IPS-20b (cell line): Measurements from ENCODE around the gene CACNB4.
"Not testable (repeated sequence)": the region's sequence is repeated elsewhere in the genome, so short reads cannot be mapped to it uniquely, and the experiment has no call there.

Experiments
- H3K27ac ChIP-seq: one replicate; pipeline ENCODE4 v1.5.1; 2013; ENCODE audit warnings: low read length
- H3K27me3 ChIP-seq: 2 replicates; pipeline ENCODE4 v1.6.1; 2013; ENCODE audit warnings: mild to moderate bottlenecking, low read length, inconsistent platforms; ENCODE audit not compliant: insufficient read depth
- H3K36me3 ChIP-seq: 2 replicates; pipeline ENCODE4 v1.6.1; 2013; ENCODE audit warnings: low read depth, mild to moderate bottlenecking, inconsistent platforms, low read length, moderate library complexity; ENCODE audit not compliant: insufficient read depth
- H3K4me1 ChIP-seq: 2 replicates; pipeline ENCODE4 v1.6.1; 2013; ENCODE audit warnings: mild to moderate bottlenecking, control low read depth, inconsistent platforms, low read length, moderate library complexity; ENCODE audit not compliant: insufficient read depth
- H3K4me3 ChIP-seq: 2 replicates; pipeline ENCODE4 v1.5.1; 2013; ENCODE audit warnings: mild to moderate bottlenecking, low read length, inconsistent platforms
- H3K9ac ChIP-seq: 2 replicates; pipeline ENCODE4 v1.6.1; 2013; ENCODE audit warnings: low read depth, mild to moderate bottlenecking, inconsistent platforms, low read length, moderate library complexity
- H3K9me3 ChIP-seq: 2 replicates; pipeline ENCODE4 v1.6.1; 2013; ENCODE audit warnings: mild to moderate bottlenecking, low read depth, low read length, inconsistent platforms; ENCODE audit not compliant: insufficient read depth

The CACNB4 gene

GRCh38 chr2:152098496-152099366 lies at the start of gene CACNB4:
CACNB4 (minus strand) TSS chr2:152099044.
- Histone ChIP-seq H3K27ac (no peak within 1 kb of the TSS), H3K9ac (peak within 1 kb of the TSS; percentile 81; the same call in 1 of the 2 replicates), H3K9me3 (no peaks in the 10 kb centered on the region), H3K4me3 (peak within 1 kb of the TSS; percentile 93), H3K27me3 (peaks cover 76% of the 10 kb centered on the region), H3K36me3 (no peaks in the 10 kb centered on the region), H3K4me1 (0 out of 2 replicates have a peak, but pooled peaks cover 6% of the 10 kb centered on the region)

GRCh38 chr2:152134488-152135280 lies 35.8 kb upstream of the CACNB4 start:
- no peak overlapping the region for H3K4me3 ChIP-seq
- no peaks in the 10 kb centered on the region for H3K36me3 ChIP-seq

GRCh38 chr2:152132306-152132705 lies 33.5 kb upstream of the CACNB4 start:
- H3K27ac ChIP-seq: no peak overlapping the region
- no peak overlapping the region for H3K9ac ChIP-seq
- no peaks in the 10 kb centered on the region for H3K9me3 ChIP-seq
- no peak overlapping the region for H3K4me3 ChIP-seq
- no peaks in the 10 kb centered on the region for H3K27me3 ChIP-seq
- H3K4me1 ChIP-seq: peaks cover 10% of the 10 kb centered on the region
- no peaks in the 10 kb centered on the region for H3K36me3 ChIP-seq

More at GRCh38 chr2:152134488-152135280, 35.8 kb upstream of the CACNB4 start:
- Histone ChIP-seq H3K27ac (no peak overlapping the region), H3K9ac (no peak overlapping the region), H3K27me3 (no peaks in the 10 kb centered on the region), H3K4me1 (peaks cover 10% of the 10 kb centered on the region), H3K9me3 (no peaks in the 10 kb centered on the region)

- Histone ChIP-seq H3K36me3 (no peaks in the 10 kb centered on the region), H3K4me1 (no peaks in the 10 kb centered on the region), H3K9me3 (no peaks in the 10 kb centered on the region), H3K4me3 (no peak overlapping the region), H3K27ac (no peak overlapping the region), H3K9ac (no peak overlapping the region), H3K27me3 (no peaks in the 10 kb centered on the region)
Observed at GRCh38 chr2:152127628-152128027, 28.8 kb upstream of the CACNB4 start.

- H3K9me3 ChIP-seq: no peaks in the 10 kb centered on the region
- no peaks in the 10 kb centered on the region for H3K27me3 ChIP-seq
- no peak overlapping the region for H3K9ac ChIP-seq
- no peak overlapping the region for H3K27ac ChIP-seq
- no peak overlapping the region for H3K4me3 ChIP-seq
- H3K4me1 ChIP-seq: no peaks in the 10 kb centered on the region
- H3K36me3 ChIP-seq: no peaks in the 10 kb centered on the region
Observed at GRCh38 chr2:152126664-152127063, 27.8 kb upstream of the CACNB4 start.

DNA sequence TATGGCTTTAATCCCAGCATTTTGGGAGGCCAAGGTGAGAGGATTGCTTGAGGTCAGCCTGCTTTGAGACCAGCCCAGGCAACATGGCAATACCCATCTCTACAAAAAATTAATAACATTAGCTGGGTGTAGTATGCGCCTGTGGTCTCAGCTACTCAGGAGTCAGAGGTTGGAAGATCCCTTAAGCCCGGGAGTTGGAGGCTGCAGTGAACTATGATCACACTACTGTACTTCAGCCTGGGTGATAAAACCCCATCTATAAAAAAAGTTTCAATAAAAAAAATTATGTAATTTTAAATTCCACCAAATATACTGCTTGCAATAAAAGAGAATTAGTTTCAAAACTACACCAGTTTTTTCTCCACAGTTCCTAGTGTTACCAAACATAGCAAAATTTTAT lies 23.3 kb upstream of the CACNB4 start:
- Histone ChIP-seq H3K27ac (no peak overlapping the region), H3K27me3 (no peaks in the 10 kb centered on the region), H3K4me3 (no peak overlapping the region), H3K4me1 (peaks cover 11% of the 10 kb centered on the region; the same call in 1 of the 2 replicates), H3K9me3 (no peaks in the 10 kb centered on the region), H3K36me3 (no peaks in the 10 kb centered on the region), H3K9ac (no peak overlapping the region)

GRCh38 chr2:152120430-152120829 lies 21.6 kb upstream of the CACNB4 start:
- Histone ChIP-seq H3K27me3 (no peaks in the 10 kb centered on the region), H3K4me1 (peaks cover 11% of the 10 kb centered on the region; the same call in 1 of the 2 replicates), H3K9me3 (no peaks in the 10 kb centered on the region), H3K36me3 (no peaks in the 10 kb centered on the region), H3K27ac (no peak overlapping the region), H3K4me3 (no peak overlapping the region), H3K9ac (no peak overlapping the region)

DNA sequence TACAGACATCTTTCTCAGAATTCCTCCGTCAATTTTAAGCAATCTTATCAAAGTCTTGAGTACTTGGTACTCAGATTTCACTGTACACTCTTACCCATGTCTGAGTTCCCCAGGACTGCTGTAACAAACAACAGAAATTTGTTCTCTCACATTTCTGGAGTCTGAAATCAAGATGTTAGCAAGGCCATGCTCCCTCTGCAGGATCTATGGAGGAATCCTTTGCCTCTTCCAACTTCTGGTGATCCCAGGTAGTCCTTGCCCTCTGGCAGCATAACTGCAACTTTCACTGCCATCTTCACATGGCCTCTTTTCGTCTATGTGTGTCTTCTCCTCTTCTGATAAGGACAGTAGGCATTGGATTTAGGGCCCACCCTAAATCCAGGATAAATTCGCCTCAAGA lies 17.1 kb upstream of the CACNB4 start:
- H3K4me1 ChIP-seq: peaks cover 11% of the 10 kb centered on the region; the same call in 1 of the 2 replicates
- no peak overlapping the region for H3K27ac ChIP-seq
- no peak overlapping the region for H3K4me3 ChIP-seq
- H3K27me3 ChIP-seq: no peaks in the 10 kb centered on the region
- H3K9me3 ChIP-seq: no peaks in the 10 kb centered on the region
- no peaks in the 10 kb centered on the region for H3K36me3 ChIP-seq
- H3K9ac ChIP-seq: no peak overlapping the region

- peaks cover 4% of the 10 kb centered on the region; the same call in 1 of the 2 replicates for H3K4me1 ChIP-seq
- no peaks in the 10 kb centered on the region for H3K9me3 ChIP-seq
- H3K4me3 ChIP-seq: no peak overlapping the region
- H3K27ac ChIP-seq: no peak overlapping the region
- H3K27me3 ChIP-seq: no peaks in the 10 kb centered on the region
- H3K36me3 ChIP-seq: no peaks in the 10 kb centered on the region
- H3K9ac ChIP-seq: no peak overlapping the region
Observed at GRCh38 chr2:152114366-152114765, 15.5 kb upstream of the CACNB4 start.

DNA sequence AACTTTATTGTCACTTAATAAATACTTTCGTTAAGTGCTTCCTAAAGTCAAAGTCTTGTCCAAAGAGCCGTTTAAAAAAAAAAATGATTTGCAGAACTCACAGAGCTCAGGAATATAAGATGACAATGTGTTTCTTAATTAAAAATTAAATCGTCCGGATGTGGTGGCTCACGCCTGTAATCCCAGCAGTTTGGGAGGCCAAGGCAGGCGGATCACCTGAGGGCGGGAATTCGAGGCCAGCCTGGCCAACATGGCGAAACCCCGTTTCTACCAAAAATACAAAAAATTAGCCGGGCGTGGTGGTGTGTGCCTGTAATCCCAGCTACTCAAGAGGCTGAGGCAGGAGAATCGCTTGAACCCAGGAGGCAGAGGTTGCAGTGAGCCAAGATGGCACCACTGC lies 8.3 kb upstream of the CACNB4 start:
- H3K9ac ChIP-seq, H3K4me3 ChIP-seq, H3K27ac ChIP-seq, H3K27me3 ChIP-seq, H3K9me3 ChIP-seq, H3K4me1 ChIP-seq, H3K36me3 ChIP-seq: not testable (repeated sequence)

DNA sequence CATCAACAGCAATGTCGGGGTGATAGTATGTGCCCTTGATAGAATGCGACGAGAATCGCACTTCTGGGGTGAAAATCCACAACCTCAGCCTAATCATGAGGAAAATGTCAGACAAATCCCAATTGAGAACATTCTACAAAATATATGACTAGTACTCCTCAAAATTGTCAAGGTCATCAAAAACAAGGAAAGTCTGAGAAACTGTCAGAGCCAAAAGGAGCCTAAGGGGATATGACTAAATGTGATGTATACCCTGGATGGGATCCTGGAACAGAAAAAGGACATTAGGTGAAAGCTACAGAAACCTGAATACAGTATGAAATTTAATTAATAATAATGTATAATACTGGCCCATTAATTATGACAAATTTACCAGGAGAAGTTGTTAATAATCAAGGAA lies 7.6 kb upstream of the CACNB4 start:
- Histone ChIP-seq H3K9ac (no peak overlapping the region), H3K27ac (no peak overlapping the region), H3K4me3 (no peak overlapping the region), H3K9me3 (no peaks in the 10 kb centered on the region), H3K36me3 (no peaks in the 10 kb centered on the region), H3K4me1 (no peaks in the 10 kb centered on the region), H3K27me3 (peaks cover 3% of the 10 kb centered on the region; the same call in 1 of the 2 replicates)
